NCI-H226 (cell line): ENCODE results near the gene NR3C2.

Experiments
- DNase-seq: peaks from one replicate; pipeline ENCODE4 v3.0.0-alpha.2; 2015

The NR3C2 gene

GRCh38 chr4:148441986-148442831, at the start of gene NR3C2:
Gene NR3C2 (minus strand): TSS chr4:148442414.
- peak; percentile 92 for DNase-seq

GRCh38 chr4:148487181-148487580, 45.0 kb upstream of the NR3C2 start:
- no peak for DNase-seq

- no peak for DNase-seq
Measured at GRCh38 chr4:148481636-148482035, 39.4 kb upstream of the NR3C2 start.

GRCh38 chr4:148477276-148477675, 35.1 kb upstream of the NR3C2 start:
- no peak for DNase-seq

- DNase-seq = no peak
Measured at GRCh38 chr4:148469938-148470337, 27.7 kb upstream of the NR3C2 start.

- DNase-seq = no peak
Measured at GRCh38 chr4:148454835-148455234, 12.6 kb upstream of the NR3C2 start.

- DNase-seq = no peak
Measured at GRCh38 chr4:148453833-148454232, 11.6 kb upstream of the NR3C2 start.

GRCh38 chr4:148452970-148453369, 10.8 kb upstream of the NR3C2 start:
- peak; percentile 30 for DNase-seq

GRCh38 chr4:148449921-148450320, 7.7 kb upstream of the NR3C2 start:
- DNase-seq = no peak

GRCh38 chr4:148448141-148448540, 5.9 kb upstream of the NR3C2 start:
- no peak for DNase-seq

GRCh38 chr4:148447681-148448080, 5.5 kb upstream of the NR3C2 start:
- no peak for DNase-seq

- DNase-seq = no peak
Measured at GRCh38 chr4:148445860-148446330, 3.7 kb upstream of the NR3C2 start.

- peak; percentile 36 for DNase-seq
Measured at GRCh38 chr4:148445071-148445859, 3.1 kb upstream of the NR3C2 start.

GRCh38 chr4:148444296-148445070, 2.3 kb upstream of the NR3C2 start:
- DNase-seq = no peak

- DNase-seq = no peak
Measured at GRCh38 chr4:148443512-148444295, 1.5 kb upstream of the NR3C2 start.

- DNase-seq = no peak
Measured at GRCh38 chr4:148442832-148443511, 758 bp upstream of the NR3C2 start.

GRCh38 chr4:148441624-148441985, 609 bp downstream of the NR3C2 start:
- no peak for DNase-seq

GRCh38 chr4:148438047-148438446, 4.2 kb downstream of the NR3C2 start:
- DNase-seq = no peak

- no peak for DNase-seq
Measured at GRCh38 chr4:148437439-148437838, 4.8 kb downstream of the NR3C2 start.

- DNase-seq = no peak
Measured at GRCh38 chr4:148436512-148436911, 5.7 kb downstream of the NR3C2 start.

- no peak for DNase-seq
Measured at GRCh38 chr4:148435654-148436406, 6.4 kb downstream of the NR3C2 start.
